Measurements from ENCODE around the gene TJP1. TPM values are rescaled to one million over a fixed set of nuclear protein-coding genes. Genes with fewer than 3 reads are reported as not detected.
"Not testable (repeated sequence)": the region's sequence is repeated elsewhere in the genome, so short reads cannot be mapped to it uniquely, and the experiment has no call there.

TJP1 gene
- total and polyA plus RNA-seq, 2 donors = 38.7 to 149 TPM

DNA sequence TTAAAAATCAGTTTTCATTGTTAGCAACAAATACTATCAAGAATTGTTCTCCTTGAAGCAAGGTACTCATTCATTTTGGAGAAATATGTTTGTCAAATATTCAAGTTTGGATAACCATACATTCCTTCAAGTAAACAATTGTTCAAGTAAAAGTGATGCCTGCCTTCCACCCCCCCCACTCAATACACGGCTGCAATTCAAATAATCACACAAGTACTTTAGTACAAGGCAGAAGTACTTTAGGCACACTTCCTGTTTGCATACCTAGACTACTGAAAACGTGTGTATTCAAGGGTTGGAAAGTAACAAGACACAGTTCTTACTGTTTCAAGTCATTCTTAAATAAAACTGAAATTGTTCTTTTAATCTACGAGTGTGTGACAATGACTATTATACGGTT is 45.4 kb downstream of the TJP1 start:
- Histone ChIP-seq H3K4me1 (ENCODE audit: insufficient read depth) (no peaks in the 10 kb centered on the region), H3K36me3 (ENCODE audit: insufficient read depth) (no peaks in the 10 kb centered on the region), H3K27ac (ENCODE audit: low read depth) (no peak overlapping the region), H3K4me3 (ENCODE audit: low read depth, low read length) (no peak overlapping the region)
- no peak for DNase-seq (ENCODE audit: extremely low spot score)
- WGBS = 77% methylated on average over 4 of the region's 4 CpGs

DNA sequence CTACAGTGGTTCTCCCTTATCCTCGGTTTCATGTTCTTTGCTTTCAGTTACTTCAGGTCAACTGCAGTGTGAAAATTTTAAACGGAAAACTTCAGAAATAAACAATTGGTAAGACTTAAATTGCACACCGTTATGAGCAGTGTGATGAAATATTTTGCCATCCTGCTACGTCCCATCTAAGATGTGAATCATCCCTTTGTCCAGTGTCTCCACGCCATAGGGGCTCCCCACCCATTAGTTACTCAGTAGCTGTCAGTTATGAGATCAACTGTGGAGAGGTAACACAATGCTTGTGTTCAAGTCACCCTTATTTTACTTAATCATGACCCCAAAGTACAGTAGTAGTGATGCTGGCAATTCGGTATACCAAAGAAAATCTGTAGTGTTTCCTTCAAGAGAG is 47.4 kb downstream of the TJP1 start:
- 82% methylated on average over 6 of the region's 6 CpGs for WGBS
- no peak for DNase-seq (ENCODE audit: extremely low spot score)

DNA sequence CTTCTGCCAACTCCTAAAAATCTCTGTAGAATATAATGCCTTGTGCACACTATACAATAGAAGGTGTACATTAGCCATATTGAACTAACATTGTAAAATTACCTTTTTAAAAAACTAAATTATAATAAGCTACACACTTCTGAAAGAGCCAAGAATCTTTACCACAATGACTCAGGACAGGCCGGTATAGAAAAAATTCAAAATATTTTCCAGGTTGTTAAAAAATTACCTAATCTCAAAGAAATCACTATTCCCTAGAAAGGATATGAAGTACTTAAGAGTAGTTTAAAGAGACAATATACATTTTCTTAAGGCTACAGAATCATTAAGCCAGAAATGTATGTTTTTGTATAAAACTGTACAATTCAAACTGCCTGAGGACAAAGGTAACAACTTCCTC is 48.5 kb downstream of the TJP1 start:
- no peaks in the 10 kb centered on the region for H3K4me1 ChIP-seq (ENCODE audit: insufficient read depth)
- no peak overlapping the region for H3K27ac ChIP-seq (ENCODE audit: low read depth)
- H3K4me3 ChIP-seq (ENCODE audit: low read depth, low read length) = no peak overlapping the region
- peaks cover 2% of the 10 kb centered on the region for H3K36me3 ChIP-seq (ENCODE audit: insufficient read depth)
- DNase-seq (ENCODE audit: extremely low spot score) = no peak
- WGBS = 86% methylated on average over 1 of the region's 1 CpG

More for the DNA sequence above, 47.4 kb downstream of the TJP1 start:
- Histone ChIP-seq H3K27ac (ENCODE audit: low read depth) (no peak overlapping the region), H3K36me3 (ENCODE audit: insufficient read depth) (peaks cover 2% of the 10 kb centered on the region), H3K4me1 (ENCODE audit: insufficient read depth) (no peaks in the 10 kb centered on the region), H3K4me3 (ENCODE audit: low read depth, low read length) (no peak overlapping the region)

DNA sequence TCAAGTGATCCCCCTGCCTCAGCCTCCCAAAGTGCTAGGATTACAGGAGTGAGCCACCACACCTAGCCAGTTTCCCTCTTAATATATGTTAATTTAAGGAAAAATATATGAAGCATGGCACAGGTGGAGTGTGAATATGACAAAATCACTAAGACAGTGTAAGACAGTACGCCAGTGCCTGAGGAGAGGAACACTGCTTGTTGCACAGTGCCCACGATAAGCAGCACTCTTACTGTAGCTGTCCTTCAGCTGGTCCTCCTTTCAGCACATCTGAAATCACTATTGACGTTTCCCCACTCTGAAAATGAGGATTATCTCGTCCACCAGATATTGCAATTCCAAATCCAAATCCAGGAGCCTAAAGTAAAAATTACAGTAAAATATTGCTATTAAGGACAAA is 49.3 kb downstream of the TJP1 start:
- Histone ChIP-seq H3K36me3 (ENCODE audit: insufficient read depth) (peaks cover 2% of the 10 kb centered on the region), H3K4me3 (ENCODE audit: low read depth, low read length) (no peak overlapping the region), H3K4me1 (ENCODE audit: insufficient read depth) (no peaks in the 10 kb centered on the region), H3K27ac (ENCODE audit: low read depth) (no peak overlapping the region)
- 91% methylated on average over 4 of the region's 4 CpGs for WGBS
- DNase-seq (ENCODE audit: extremely low spot score) = no peak

DNA sequence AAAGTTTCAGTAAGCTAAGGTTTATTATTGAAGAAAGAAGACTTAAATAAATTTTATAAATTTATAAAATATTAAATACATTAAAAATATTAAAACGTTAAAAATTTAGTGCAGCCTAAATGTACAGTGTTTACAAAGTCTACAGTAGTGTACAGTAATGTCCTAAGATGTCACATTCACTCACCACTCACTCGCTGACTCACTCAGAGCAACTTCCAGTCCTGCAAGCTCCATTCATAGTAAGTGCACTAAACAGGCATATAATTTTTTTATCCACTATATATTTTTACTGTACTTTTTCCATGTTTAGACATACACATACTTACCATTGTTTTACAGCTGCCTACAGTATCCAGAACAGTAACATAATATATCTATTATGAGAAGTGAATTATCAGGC is 51.5 kb downstream of the TJP1 start:
- Histone ChIP-seq H3K4me1 (ENCODE audit: insufficient read depth) (no peaks in the 10 kb centered on the region), H3K4me3 (ENCODE audit: low read depth, low read length) (no peak overlapping the region), H3K36me3 (ENCODE audit: insufficient read depth) (peaks cover 4% of the 10 kb centered on the region), H3K27ac (ENCODE audit: low read depth) (no peak overlapping the region)
- no peak for DNase-seq (ENCODE audit: extremely low spot score)
- 85% methylated on average over 2 of the region's 2 CpGs for WGBS

DNA sequence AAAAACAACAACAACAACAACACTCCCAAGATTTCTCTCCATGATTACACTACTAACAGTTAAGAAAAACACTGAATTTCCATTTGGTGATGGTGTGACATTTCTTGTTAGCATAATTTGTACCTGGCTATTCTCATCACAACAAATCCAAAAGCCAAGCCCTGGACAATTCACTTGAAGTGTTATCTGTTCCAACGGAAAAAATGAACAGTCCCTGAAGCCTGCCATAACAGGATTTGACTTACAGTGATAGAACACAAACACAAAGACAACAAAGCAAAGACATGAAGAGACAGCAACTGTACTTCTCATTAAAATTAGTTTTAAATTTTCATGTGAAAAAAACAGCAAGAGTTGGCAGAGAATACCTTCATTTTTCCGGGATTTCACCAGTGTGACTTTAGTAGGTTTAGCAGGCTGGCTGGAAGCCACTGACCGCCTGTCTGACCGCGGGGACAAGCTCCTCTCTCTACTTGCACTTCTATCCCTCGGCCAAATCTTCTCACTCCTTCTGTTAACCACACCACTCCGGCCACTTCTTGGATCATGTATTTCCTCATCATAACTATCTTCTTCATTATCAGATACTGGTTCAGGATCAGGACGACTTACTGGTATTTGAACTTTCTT is 56.3 kb downstream of the TJP1 start:
- Histone ChIP-seq H3K27ac (ENCODE audit: low read depth) (no peak overlapping the region), H3K4me3 (ENCODE audit: low read depth, low read length) (no peak overlapping the region), H3K4me1 (ENCODE audit: insufficient read depth) (no peaks in the 10 kb centered on the region), H3K36me3 (ENCODE audit: insufficient read depth) (peaks cover 8% of the 10 kb centered on the region)
- DNase-seq (ENCODE audit: extremely low spot score) = no peak
- WGBS = 42% methylated on average over 8 of the region's 8 CpGs

DNA sequence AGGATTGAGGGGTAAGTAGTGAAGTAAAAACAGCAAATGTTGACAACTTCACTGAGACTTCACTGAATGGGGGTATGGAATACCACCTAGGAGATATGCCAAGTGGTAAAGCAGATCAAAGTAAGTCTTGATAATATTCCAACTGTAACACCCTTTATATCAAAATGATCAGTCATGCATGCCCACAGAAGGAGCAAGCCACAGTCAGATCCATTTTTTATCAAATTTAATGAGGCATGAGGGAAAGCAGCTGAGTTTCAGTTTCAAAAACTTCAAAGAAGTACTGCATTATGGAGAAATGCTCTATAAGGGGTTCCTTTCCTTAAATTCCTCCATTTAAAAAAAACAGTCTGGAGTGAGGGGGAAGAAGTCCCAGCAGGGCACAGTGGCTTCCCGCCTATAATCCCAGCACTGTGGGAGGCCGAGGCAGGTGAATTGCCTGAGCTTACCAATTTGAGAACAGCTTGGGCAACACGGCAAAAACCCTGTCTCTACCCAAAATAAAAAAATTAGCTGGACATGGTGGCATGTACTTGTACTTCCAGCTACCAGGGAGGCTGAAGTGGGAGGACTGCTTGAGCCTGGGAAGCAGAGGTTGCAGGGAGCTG is 56.9 kb downstream of the TJP1 start:
- Histone ChIP-seq H3K27ac (ENCODE audit: low read depth) (no peak overlapping the region), H3K4me1 (ENCODE audit: insufficient read depth) (no peaks in the 10 kb centered on the region), H3K36me3 (ENCODE audit: insufficient read depth) (peaks cover 12% of the 10 kb centered on the region), H3K4me3 (ENCODE audit: low read depth, low read length) (no peak overlapping the region)
- 89% methylated on average over 3 of the region's 3 CpGs for WGBS
- no peak for DNase-seq (ENCODE audit: extremely low spot score)

DNA sequence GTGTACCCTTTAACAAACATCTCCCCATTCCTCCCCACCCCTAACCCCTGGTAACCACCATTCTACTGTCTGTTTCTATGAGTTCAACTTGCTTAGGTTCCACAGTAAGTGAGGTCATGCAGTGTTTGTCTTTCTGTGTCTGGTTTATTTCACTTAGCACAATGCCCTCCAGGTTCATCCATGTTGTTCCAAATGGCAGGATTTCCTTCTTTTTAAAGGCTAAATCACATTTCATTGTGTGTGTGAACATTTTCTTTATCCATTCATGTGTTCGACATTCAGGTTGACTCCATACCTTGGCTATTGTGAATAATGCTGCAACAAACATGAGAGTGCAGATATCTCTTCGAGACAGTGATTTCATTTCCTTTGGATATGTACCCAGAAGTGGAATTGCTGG is 62.7 kb downstream of the TJP1 start:
- 84% methylated on average over 2 of the region's 2 CpGs for WGBS
- Histone ChIP-seq H3K27ac (ENCODE audit: low read depth) (no peak overlapping the region), H3K4me1 (ENCODE audit: insufficient read depth) (no peaks in the 10 kb centered on the region), H3K36me3 (ENCODE audit: insufficient read depth) (peaks cover 6% of the 10 kb centered on the region), H3K4me3 (ENCODE audit: low read depth, low read length) (no peak overlapping the region)
- DNase-seq (ENCODE audit: extremely low spot score) = no peak

DNA sequence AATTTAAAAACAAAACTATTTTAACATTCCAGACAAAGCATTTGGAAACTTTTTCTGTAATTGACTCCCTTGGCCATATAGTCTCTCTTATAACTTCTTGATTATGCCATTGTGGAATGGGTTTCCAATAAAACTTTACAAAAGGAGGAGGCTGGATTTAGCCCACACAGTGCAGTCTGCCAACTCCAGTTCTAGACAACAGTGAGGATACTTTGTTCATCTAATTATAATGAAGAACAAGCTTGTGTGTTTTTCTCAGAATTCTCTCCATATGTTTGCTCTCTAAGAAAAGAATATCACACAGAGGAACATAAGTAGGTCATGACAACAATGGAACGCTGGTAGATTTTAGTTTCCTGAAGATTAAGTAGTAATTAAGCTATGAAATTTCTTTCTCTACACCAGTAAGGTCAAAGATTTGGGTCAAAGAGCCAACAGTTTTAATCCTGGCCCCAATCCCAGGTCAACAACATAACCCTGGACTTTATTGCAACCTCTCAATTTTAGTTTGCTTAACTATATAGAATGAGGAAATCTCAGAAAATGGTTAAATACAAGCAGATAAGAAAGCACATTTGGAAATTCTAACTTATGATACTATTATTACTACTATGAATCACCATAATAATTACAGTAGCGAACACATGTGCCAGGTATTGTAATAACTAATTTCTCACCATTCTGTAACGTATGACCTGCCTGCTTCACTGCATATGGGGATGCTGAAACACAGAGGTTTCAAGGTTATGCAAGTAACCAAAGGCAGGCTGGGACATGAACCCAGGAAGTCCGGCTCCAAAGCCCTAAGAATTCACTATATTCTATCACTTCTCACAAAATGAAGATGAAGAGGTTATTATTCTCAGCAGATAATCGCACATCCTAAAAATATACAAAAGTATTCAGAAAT is 65.7 kb downstream of the TJP1 start:
- H3K4me1 ChIP-seq (ENCODE audit: insufficient read depth) = no peaks in the 10 kb centered on the region
- H3K27ac ChIP-seq (ENCODE audit: low read depth) = no peak overlapping the region
- DNase-seq (ENCODE audit: extremely low spot score) = no peak
- WGBS = 61% methylated on average over 5 of the region's 5 CpGs
- H3K4me3 ChIP-seq (ENCODE audit: low read depth, low read length) = no peak overlapping the region
- H3K36me3 ChIP-seq (ENCODE audit: insufficient read depth) = peaks cover 3% of the 10 kb centered on the region

DNA sequence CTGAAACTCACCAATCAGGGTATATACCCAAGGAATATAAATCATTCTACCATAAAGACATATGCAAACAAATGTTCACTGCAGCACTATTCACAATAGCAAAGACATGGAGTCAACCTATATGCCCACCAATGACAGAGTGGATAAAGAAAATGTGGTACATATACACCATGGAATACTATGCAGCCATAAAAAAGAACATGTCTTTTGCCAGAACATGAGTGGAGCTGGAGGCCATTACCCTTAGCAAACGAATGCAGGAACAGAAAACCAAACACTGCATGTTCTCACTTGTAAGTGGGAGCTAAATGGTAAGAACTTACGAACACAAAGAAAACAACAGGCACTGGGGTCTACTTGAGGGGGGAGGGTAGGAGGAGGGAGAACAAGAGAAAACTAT is 68.3 kb downstream of the TJP1 start:
- DNase-seq (ENCODE audit: extremely low spot score); H3K4me3 ChIP-seq (ENCODE audit: low read depth, low read length); H3K27ac ChIP-seq (ENCODE audit: low read depth); H3K36me3 ChIP-seq (ENCODE audit: insufficient read depth); H3K4me1 ChIP-seq (ENCODE audit: insufficient read depth): not testable (repeated sequence)
- 93% methylated on average over 2 of the region's 2 CpGs for WGBS

DNA sequence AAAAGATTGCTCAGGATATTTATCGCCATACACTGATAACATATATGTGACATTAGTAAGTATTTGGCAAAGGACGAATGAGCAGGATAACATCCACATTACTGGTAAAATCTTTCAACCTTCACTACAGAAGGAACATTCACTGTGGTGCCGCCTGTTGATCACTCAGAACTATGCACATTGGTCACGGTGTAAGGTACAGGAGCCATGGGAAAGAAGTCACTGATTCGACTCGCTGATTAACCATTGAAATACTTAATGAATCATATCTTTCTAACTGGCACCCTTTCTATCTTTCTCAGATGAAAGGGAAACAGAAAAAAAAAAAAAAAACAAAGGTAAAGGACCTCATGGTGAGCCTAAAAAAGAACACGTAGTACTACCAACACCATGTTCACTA is 68.8 kb downstream of the TJP1 start:
- Histone ChIP-seq H3K36me3 (ENCODE audit: insufficient read depth) (no peaks in the 10 kb centered on the region), H3K4me1 (ENCODE audit: insufficient read depth) (no peaks in the 10 kb centered on the region), H3K4me3 (ENCODE audit: low read depth, low read length) (no peak overlapping the region), H3K27ac (ENCODE audit: low read depth) (no peak overlapping the region)
- no peak for DNase-seq (ENCODE audit: extremely low spot score)
- WGBS = 96% methylated on average over 7 of the region's 7 CpGs

DNA sequence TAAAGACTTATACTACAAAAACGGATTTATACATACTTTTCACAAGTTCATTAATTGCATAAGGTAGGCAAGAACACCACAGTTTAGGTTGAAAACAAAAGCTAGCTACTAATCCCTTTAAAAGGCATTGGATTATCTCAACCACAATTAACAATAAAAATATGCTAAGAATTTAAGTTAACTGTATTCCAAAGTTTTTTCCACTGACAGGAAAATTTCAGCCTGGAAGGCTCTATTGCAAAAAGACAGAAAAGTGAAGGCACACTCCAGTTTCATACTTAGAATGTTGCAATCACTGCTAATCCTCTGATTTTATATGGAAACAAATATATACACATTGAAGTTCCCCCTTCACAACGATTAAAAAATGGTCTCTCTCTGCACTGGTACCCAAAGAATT is 71.5 kb downstream of the TJP1 start:
- no peak for DNase-seq (ENCODE audit: extremely low spot score)
- Histone ChIP-seq H3K4me1 (ENCODE audit: insufficient read depth) (no peaks in the 10 kb centered on the region), H3K4me3 (ENCODE audit: low read depth, low read length) (no peak overlapping the region), H3K36me3 (ENCODE audit: insufficient read depth) (no peaks in the 10 kb centered on the region), H3K27ac (ENCODE audit: low read depth) (no peak overlapping the region)
- 71% methylated on average over 2 of the region's 2 CpGs for WGBS

DNA sequence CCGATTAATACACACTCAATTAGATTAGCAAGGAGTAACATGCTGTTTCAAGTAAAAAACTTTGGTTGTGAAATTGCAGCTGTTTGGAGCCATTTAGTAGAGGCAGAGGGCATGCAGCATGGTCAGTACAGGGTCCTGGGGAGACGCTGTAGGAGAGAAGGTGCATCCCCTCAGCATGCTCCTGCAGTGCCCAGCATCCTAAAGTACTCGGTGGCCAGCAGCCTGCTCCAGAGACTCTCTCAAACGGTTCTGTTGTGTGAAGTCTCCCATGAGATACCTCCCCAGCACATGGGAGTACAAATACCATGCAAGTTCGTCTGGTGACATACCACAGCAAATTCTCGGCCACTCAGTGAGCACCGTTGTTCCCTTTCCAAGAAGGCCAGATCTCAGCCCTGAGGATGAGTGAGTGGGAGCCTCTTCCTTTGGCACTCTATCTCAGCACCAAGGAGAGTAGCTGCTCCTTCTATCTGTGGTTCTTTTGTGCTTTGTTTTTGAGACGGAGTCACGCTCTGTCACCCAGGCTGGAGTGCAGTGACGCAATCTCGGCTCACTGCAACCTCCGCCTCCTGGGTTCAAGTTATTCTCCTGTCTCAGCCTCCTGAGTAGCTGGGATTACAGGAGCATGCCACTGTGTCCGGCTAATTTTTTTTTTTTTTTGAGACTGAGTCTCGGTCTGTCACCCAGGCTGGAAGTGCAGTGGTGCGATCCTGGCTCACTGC is 72.7 kb downstream of the TJP1 start:
- no peak overlapping the region for H3K27ac ChIP-seq (ENCODE audit: low read depth)

More for the DNA sequence above, 72.7 kb downstream of the TJP1 start:
- H3K4me3 ChIP-seq (ENCODE audit: low read depth, low read length) = no peak overlapping the region
- DNase-seq (ENCODE audit: extremely low spot score) = no peak
- 78% methylated on average over 15 of the region's 15 CpGs for WGBS
- H3K4me1 ChIP-seq (ENCODE audit: insufficient read depth) = no peaks in the 10 kb centered on the region
- no peaks in the 10 kb centered on the region for H3K36me3 ChIP-seq (ENCODE audit: insufficient read depth)
